Thyroid gland (tissue), 4 donors: ENCODE results near the gene GRIK4.

Source experiments
- CTCF ChIP-seq, 6 experiments: fragments of 200-600 bp in 3 of 6; fragments of 450-650 bp in 3 of 6; sonication (generic) in 3 of 6; IDR thresholded peaks; one replicate each; pipeline ENCODE4 v1.5.1; 2016 to 2019; ENCODE audit warnings: antibody characterized with exemption in 6 of 6, mild to moderate bottlenecking in 2 of 6, inconsistent platforms in 1 of 6, moderate library complexity in 1 of 6
- POLR2A ChIP-seq, 2 donors: fragments of 450-650 bp; IDR thresholded peaks; one replicate each; pipeline ENCODE4 v1.6.1; 2017; ENCODE audit warnings: antibody characterized with exemption in 2 of 2, mild to moderate bottlenecking in 2 of 2, moderate library complexity in 1 of 2

- TF ChIP-seq CTCF (IDR thresholded peaks at IDR 0.05) (no peak), POLR2A (IDR thresholded peaks at IDR 0.05) (no peak)
Measured at GRCh38 chr11:120881596-120881995, 370.0 kb downstream of the GRIK4 start.
